Measurements from ENCODE around the gene ITSN1. TPM values are rescaled to one million over a fixed set of nuclear protein-coding genes. Genes with fewer than 3 reads are reported as not detected.

Gene ITSN1
- total and polyA plus RNA-seq, 3 donors from 2014 or later, result 20.0 to 56.6 (median 48.4) TPM

GRCh38 chr21:33732038-33732437, 89.7 kb downstream of the ITSN1 start:
- no peak for DNase-seq
- intact Hi-C loops (cut with DNase I; ENCODE audit: low total_unique reads), result no loop called here
- Histone ChIP-seq H3K9me3 (no peaks in the 10 kb centered on the region), H3K27me3 (no peaks in the 10 kb centered on the region), H3K36me3 (ENCODE audit: low read depth, missing control alignments) (no peaks in the 10 kb centered on the region), H3K4me3 (no peak overlapping the region), H3K27ac (no peak overlapping the region), H3K4me1 (no peaks in the 10 kb centered on the region)
- TF ChIP-seq CTCF (IDR thresholded peaks at IDR 0.05) (no peak), POLR2A (IDR thresholded peaks at IDR 0.05) (no peak)
- 80 to 86% methylated on average over 3 of the region's 3 CpGs for WGBS, 2 donors

GRCh38 chr21:33733601-33734000, 91.3 kb downstream of the ITSN1 start:
- 86 to 93% methylated on average over 2 of the region's 2 CpGs for WGBS, 2 donors

GRCh38 chr21:33734291-33734690, 92.0 kb downstream of the ITSN1 start:
- 83 to 85% methylated on average over 3 of the region's 3 CpGs for WGBS, 2 donors
- intact Hi-C loops (cut with DNase I; ENCODE audit: low total_unique reads), result no loop called here
- Histone ChIP-seq H3K4me3 (no peak overlapping the region), H3K27ac (no peak overlapping the region), H3K4me1 (no peaks in the 10 kb centered on the region), H3K36me3 (ENCODE audit: low read depth, missing control alignments) (no peaks in the 10 kb centered on the region), H3K27me3 (no peaks in the 10 kb centered on the region), H3K9me3 (no peaks in the 10 kb centered on the region)
- TF ChIP-seq POLR2A (IDR thresholded peaks at IDR 0.05) (no peak), CTCF (IDR thresholded peaks at IDR 0.05) (no peak)
- no peak for DNase-seq

More at GRCh38 chr21:33733601-33734000, 91.3 kb downstream of the ITSN1 start:
- no peak overlapping the region for H3K4me3 ChIP-seq
- no peaks in the 10 kb centered on the region for H3K4me1 ChIP-seq
- H3K27me3 ChIP-seq, result no peaks in the 10 kb centered on the region
- TF ChIP-seq CTCF (IDR thresholded peaks at IDR 0.05) (no peak), POLR2A (IDR thresholded peaks at IDR 0.05) (no peak)
- H3K9me3 ChIP-seq, result no peaks in the 10 kb centered on the region
- no peak for DNase-seq
- no peak overlapping the region for H3K27ac ChIP-seq
- intact Hi-C loops (cut with DNase I; ENCODE audit: low total_unique reads), result no loop called here
- H3K36me3 ChIP-seq (ENCODE audit: low read depth, missing control alignments), result no peaks in the 10 kb centered on the region

- no peaks in the 10 kb centered on the region for H3K4me1 ChIP-seq
- H3K9me3 ChIP-seq, result no peaks in the 10 kb centered on the region
- no peak overlapping the region for H3K4me3 ChIP-seq
- 85 to 94% methylated on average over 2 of the region's 2 CpGs for WGBS, 2 donors
- no peaks in the 10 kb centered on the region for H3K27me3 ChIP-seq
- TF ChIP-seq CTCF (IDR thresholded peaks at IDR 0.05), result no peak
- TF ChIP-seq POLR2A (IDR thresholded peaks at IDR 0.05), result no peak
- H3K36me3 ChIP-seq (ENCODE audit: low read depth, missing control alignments), result no peaks in the 10 kb centered on the region
- no peak for DNase-seq
- intact Hi-C loops (cut with DNase I; ENCODE audit: low total_unique reads), result no loop called here
- no peak overlapping the region for H3K27ac ChIP-seq
These were observed 92.5 kb downstream of the ITSN1 start for GRCh38 chr21:33734818-33735217.

- 85 to 89% methylated on average over 3 of the region's 3 CpGs for WGBS, 2 donors
- Histone ChIP-seq H3K27ac (no peak overlapping the region), H3K4me1 (no peaks in the 10 kb centered on the region), H3K9me3 (no peaks in the 10 kb centered on the region), H3K27me3 (no peaks in the 10 kb centered on the region), H3K36me3 (ENCODE audit: low read depth, missing control alignments) (no peaks in the 10 kb centered on the region), H3K4me3 (no peak overlapping the region)
- intact Hi-C loops (cut with DNase I; ENCODE audit: low total_unique reads), result no loop called here
- TF ChIP-seq POLR2A (IDR thresholded peaks at IDR 0.05), result no peak
- no peak for TF ChIP-seq CTCF (IDR thresholded peaks at IDR 0.05)
- no peak for DNase-seq
These were observed 94.3 kb downstream of the ITSN1 start for GRCh38 chr21:33736569-33736968.
